ENCODE results near the gene TOMM40L.
A peak's percentile ranks its signal among the peaks of the same experiment; 100 is the strongest.

TOMM40L gene

DNA sequence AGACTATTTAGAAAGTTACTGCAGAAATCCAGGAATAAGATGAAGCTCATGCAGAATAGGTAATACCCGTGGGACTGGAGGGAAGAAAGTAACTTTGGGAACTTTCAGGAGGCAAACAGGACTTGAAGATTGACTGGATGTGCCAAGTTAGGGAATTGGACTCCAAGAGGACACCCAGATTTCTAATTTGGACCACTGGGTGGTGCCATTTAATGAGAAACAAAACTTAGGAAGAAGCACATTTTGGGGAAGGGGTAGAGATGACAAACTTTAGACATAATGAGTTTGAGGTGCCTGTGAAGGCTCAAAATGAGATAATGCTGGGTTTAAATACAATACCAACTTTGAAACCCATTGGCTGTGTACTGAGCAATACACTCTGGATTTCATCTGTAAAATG, 45.2 kb upstream of the TOMM40L start:
- peak; percentile 60 for DNase-seq
- H4K8ac ChIP-seq (ENCODE audit: low read depth, low read length), result no peak overlapping the region
- H3K18ac ChIP-seq (ENCODE audit: low read length), result no peak overlapping the region
- H2BK15ac ChIP-seq (replicated peaks; ENCODE audit: low read depth), result no peak overlapping the region
- H3K4me1 ChIP-seq (ENCODE audit: control insufficient read depth, low read depth, low read length), result peaks cover 8% of the 10 kb centered on the region
- H3K4me3 ChIP-seq (ENCODE audit: low read length), result no peak overlapping the region
- no peak overlapping the region for H2AK5ac ChIP-seq (ENCODE audit: low read length)
- H3K36me3 ChIP-seq (ENCODE audit: control insufficient read depth, insufficient read depth, low read length), result no peaks in the 10 kb centered on the region
- no CpG with 5 or more reads among the region's 1 CpG for WGBS (ENCODE audit: extremely low coverage, insufficient coverage, low lambda C conversion rate)
- no peak overlapping the region for H3K56ac ChIP-seq (ENCODE audit: low read length)
- no peak overlapping the region for H2BK5ac ChIP-seq (ENCODE audit: low read length)
- no peaks in the 10 kb centered on the region for H3K27me3 ChIP-seq (ENCODE audit: insufficient read depth, low read length, poor library complexity)
- no peak overlapping the region for H3K9ac ChIP-seq (ENCODE audit: low read length)
- no peak overlapping the region for H4K5ac ChIP-seq (ENCODE audit: low read length)
- H3K27ac ChIP-seq (ENCODE audit: low read depth, low read length), result no peak overlapping the region
- no peak overlapping the region for H3K4ac ChIP-seq (ENCODE audit: low read depth, low read length)
- peaks cover 4% of the 10 kb centered on the region for H3K79me2 ChIP-seq (ENCODE audit: control insufficient read depth, insufficient read depth, low read length)
- no peak overlapping the region for H3K23ac ChIP-seq (ENCODE audit: low read length)
- H2BK120ac ChIP-seq (ENCODE audit: low read depth, low read length), result no peak overlapping the region
- peaks cover 6% of the 10 kb centered on the region for H3K79me1 ChIP-seq (ENCODE audit: low read length)
- H3K4me2 ChIP-seq (ENCODE audit: low read length), result no peak overlapping the region

DNA sequence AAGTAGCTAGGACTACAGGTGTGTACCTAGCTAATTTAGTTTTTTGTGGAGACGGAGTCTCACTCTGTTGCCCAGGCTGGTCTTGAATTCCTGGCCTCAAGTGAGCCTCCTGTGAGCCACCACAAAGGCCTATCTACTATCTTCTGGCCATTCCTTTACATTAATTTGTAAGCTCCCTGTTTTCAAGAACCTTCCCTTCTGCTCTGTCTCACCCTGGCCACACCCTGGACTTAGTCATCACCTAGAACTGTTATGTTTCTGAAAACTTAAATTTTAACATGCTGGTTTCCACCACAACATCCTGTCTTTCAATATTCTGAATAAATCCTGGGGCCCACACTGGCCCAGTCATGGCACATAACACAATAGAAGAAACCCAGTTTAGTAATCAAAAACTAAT, 43.6 kb upstream of the TOMM40L start:
- no peaks in the 10 kb centered on the region for H3K79me1 ChIP-seq (ENCODE audit: low read length)
- no peak overlapping the region for H4K5ac ChIP-seq (ENCODE audit: low read length)
- no peaks in the 10 kb centered on the region for H3K27me3 ChIP-seq (ENCODE audit: insufficient read depth, low read length, poor library complexity)
- no peaks in the 10 kb centered on the region for H3K79me2 ChIP-seq (ENCODE audit: control insufficient read depth, insufficient read depth, low read length)
- no peak overlapping the region for H2BK5ac ChIP-seq (ENCODE audit: low read length)
- H3K23ac ChIP-seq (ENCODE audit: low read length), result no peak overlapping the region
- no peak overlapping the region for H3K27ac ChIP-seq (ENCODE audit: low read depth, low read length)
- H2BK15ac ChIP-seq (replicated peaks; ENCODE audit: low read depth), result no peak overlapping the region
- no CpG with 5 or more reads among the region's 1 CpG for WGBS (ENCODE audit: extremely low coverage, insufficient coverage, low lambda C conversion rate)
- DNase-seq, result no peak
- H2AK5ac ChIP-seq (ENCODE audit: low read length), result no peak overlapping the region
- peaks cover 4% of the 10 kb centered on the region for H3K4me1 ChIP-seq (ENCODE audit: control insufficient read depth, low read depth, low read length)
- H3K9ac ChIP-seq (ENCODE audit: low read length), result no peak overlapping the region
- H3K56ac ChIP-seq (ENCODE audit: low read length), result no peak overlapping the region
- H3K36me3 ChIP-seq (ENCODE audit: control insufficient read depth, insufficient read depth, low read length), result no peaks in the 10 kb centered on the region
- H3K18ac ChIP-seq (ENCODE audit: low read length), result no peak overlapping the region
- H3K4me3 ChIP-seq (ENCODE audit: low read length), result no peak overlapping the region
- H3K4me2 ChIP-seq (ENCODE audit: low read length), result no peak overlapping the region
- no peak overlapping the region for H4K8ac ChIP-seq (ENCODE audit: low read depth, low read length)
- no peak overlapping the region for H2BK120ac ChIP-seq (ENCODE audit: low read depth, low read length)
- H3K4ac ChIP-seq (ENCODE audit: low read depth, low read length), result no peak overlapping the region

DNA sequence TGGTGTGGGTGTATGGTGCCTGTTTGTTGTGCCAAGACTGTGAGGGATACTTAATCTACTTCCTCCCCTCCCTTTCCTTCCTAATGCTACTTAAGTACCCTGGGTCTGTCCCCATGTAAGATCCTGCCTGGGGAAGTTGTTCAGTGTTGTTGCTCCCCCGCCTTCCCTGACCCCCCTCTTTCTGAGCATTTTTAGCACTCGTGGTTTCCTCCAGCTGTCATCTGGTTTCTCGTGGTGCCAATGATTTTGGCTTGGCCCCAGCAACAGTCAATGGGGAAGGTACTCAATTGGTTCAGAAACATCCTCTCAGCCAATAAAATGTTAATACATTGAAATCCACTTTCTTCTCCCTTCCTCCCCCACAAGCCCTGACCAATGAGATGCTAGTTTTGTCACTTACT, 40.6 kb upstream of the TOMM40L start:
- Histone ChIP-seq H3K4ac (ENCODE audit: low read depth, low read length) (no peak overlapping the region), H3K27me3 (ENCODE audit: insufficient read depth, low read length, poor library complexity) (no peaks in the 10 kb centered on the region), H3K79me2 (ENCODE audit: control insufficient read depth, insufficient read depth, low read length) (no peaks in the 10 kb centered on the region), H2BK15ac (replicated peaks; ENCODE audit: low read depth) (no peak overlapping the region), H4K5ac (ENCODE audit: low read length) (peak overlapping the region; percentile 56), H3K4me3 (ENCODE audit: low read length) (no peak overlapping the region), H3K18ac (ENCODE audit: low read length) (no peak overlapping the region), H2AK5ac (ENCODE audit: low read length) (no peak overlapping the region), H3K79me1 (ENCODE audit: low read length) (no peaks in the 10 kb centered on the region), H3K56ac (ENCODE audit: low read length) (no peak overlapping the region), H3K9ac (ENCODE audit: low read length) (no peak overlapping the region), H3K27ac (ENCODE audit: low read depth, low read length) (no peak overlapping the region), H3K4me2 (ENCODE audit: low read length) (no peak overlapping the region), H3K23ac (ENCODE audit: low read length) (no peak overlapping the region), H3K4me1 (ENCODE audit: control insufficient read depth, low read depth, low read length) (no peaks in the 10 kb centered on the region), H2BK5ac (ENCODE audit: low read length) (no peak overlapping the region), H3K36me3 (ENCODE audit: control insufficient read depth, insufficient read depth, low read length) (no peaks in the 10 kb centered on the region), H4K8ac (ENCODE audit: low read depth, low read length) (no peak overlapping the region), H2BK120ac (ENCODE audit: low read depth, low read length) (no peak overlapping the region)
- no peak for DNase-seq
- WGBS (ENCODE audit: extremely low coverage, insufficient coverage, low lambda C conversion rate), result no CpG with 5 or more reads among the region's 3 CpGs

DNA sequence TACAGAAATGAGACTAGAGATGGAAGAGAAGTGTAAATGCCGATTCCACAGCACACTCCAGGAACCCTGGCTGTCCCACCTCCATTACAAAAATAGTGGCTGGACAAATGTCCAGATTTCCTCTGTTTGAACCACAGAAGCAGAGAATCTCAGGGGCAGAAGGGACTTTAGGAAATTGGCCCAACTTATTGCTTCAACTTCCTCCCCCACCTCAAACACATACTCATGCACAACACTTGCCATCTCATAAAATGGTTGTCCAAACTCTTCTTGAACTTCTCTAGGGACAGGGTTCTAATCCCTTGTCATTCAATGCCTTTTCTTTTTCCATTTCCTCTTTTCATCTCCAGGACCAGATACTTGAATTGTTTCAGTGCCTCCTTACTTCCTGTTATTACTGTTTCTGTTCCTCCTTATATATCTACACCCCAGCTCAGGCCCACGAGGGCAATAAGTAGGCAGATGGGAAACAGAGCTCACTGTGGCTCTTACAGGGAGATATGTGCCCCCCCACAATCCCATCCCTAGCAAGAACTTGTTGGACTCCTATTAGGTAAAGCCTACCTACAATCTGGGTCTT, 40.0 kb upstream of the TOMM40L start:
- Histone ChIP-seq H4K5ac (ENCODE audit: low read length) (no peak overlapping the region), H3K56ac (ENCODE audit: low read length) (no peak overlapping the region), H3K9ac (ENCODE audit: low read length) (no peak overlapping the region), H3K79me1 (ENCODE audit: low read length) (no peaks in the 10 kb centered on the region), H3K4me3 (ENCODE audit: low read length) (no peak overlapping the region), H2BK5ac (ENCODE audit: low read length) (no peak overlapping the region), H4K8ac (ENCODE audit: low read depth, low read length) (no peak overlapping the region), H3K36me3 (ENCODE audit: control insufficient read depth, insufficient read depth, low read length) (no peaks in the 10 kb centered on the region), H2BK15ac (replicated peaks; ENCODE audit: low read depth) (no peak overlapping the region), H3K27me3 (ENCODE audit: insufficient read depth, low read length, poor library complexity) (no peaks in the 10 kb centered on the region), H2BK120ac (ENCODE audit: low read depth, low read length) (no peak overlapping the region), H3K23ac (ENCODE audit: low read length) (no peak overlapping the region), H3K4me2 (ENCODE audit: low read length) (no peak overlapping the region), H3K4me1 (ENCODE audit: control insufficient read depth, low read depth, low read length) (no peaks in the 10 kb centered on the region), H3K27ac (ENCODE audit: low read depth, low read length) (no peak overlapping the region), H2AK5ac (ENCODE audit: low read length) (no peak overlapping the region), H3K18ac (ENCODE audit: low read length) (no peak overlapping the region), H3K79me2 (ENCODE audit: control insufficient read depth, insufficient read depth, low read length) (no peaks in the 10 kb centered on the region), H3K4ac (ENCODE audit: low read depth, low read length) (no peak overlapping the region)
- no CpG with 5 or more reads among the region's 2 CpGs for WGBS (ENCODE audit: extremely low coverage, insufficient coverage, low lambda C conversion rate)
- no peak for DNase-seq

DNA sequence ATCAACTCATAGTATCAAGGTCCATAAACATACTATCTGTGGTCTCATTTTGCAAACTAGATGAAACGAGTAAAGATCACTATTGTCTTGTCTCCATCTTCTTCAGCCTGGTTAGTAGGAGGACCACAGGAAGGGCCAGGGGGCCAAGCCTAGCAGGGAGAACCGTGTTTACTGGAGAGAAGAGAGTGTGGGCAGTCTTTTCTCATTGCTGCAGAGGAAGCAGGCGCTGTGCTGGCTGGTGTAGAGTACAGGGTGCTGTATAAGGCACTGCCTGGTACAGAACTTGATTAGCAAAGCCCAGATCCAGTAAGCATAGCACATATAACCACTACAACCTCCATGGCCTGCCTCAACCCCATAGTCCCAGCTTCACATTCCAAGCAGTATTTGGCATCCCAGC, 38.5 kb upstream of the TOMM40L start:
- no peak overlapping the region for H3K23ac ChIP-seq (ENCODE audit: low read length)
- H3K9ac ChIP-seq (ENCODE audit: low read length), result no peak overlapping the region
- no peak overlapping the region for H2BK120ac ChIP-seq (ENCODE audit: low read depth, low read length)
- no peaks in the 10 kb centered on the region for H3K4me1 ChIP-seq (ENCODE audit: control insufficient read depth, low read depth, low read length)
- H2BK15ac ChIP-seq (replicated peaks; ENCODE audit: low read depth), result no peak overlapping the region
- DNase-seq, result no peak
- no peak overlapping the region for H2AK5ac ChIP-seq (ENCODE audit: low read length)
- H3K79me1 ChIP-seq (ENCODE audit: low read length), result no peaks in the 10 kb centered on the region
- H3K79me2 ChIP-seq (ENCODE audit: control insufficient read depth, insufficient read depth, low read length), result no peaks in the 10 kb centered on the region
- no peak overlapping the region for H3K4ac ChIP-seq (ENCODE audit: low read depth, low read length)
- H3K27me3 ChIP-seq (ENCODE audit: insufficient read depth, low read length, poor library complexity), result no peaks in the 10 kb centered on the region
- no peak overlapping the region for H3K18ac ChIP-seq (ENCODE audit: low read length)
- no peak overlapping the region for H3K4me3 ChIP-seq (ENCODE audit: low read length)
- WGBS (ENCODE audit: extremely low coverage, insufficient coverage, low lambda C conversion rate), result no CpG with 5 or more reads among the region's 3 CpGs
- H4K8ac ChIP-seq (ENCODE audit: low read depth, low read length), result no peak overlapping the region
- no peak overlapping the region for H3K56ac ChIP-seq (ENCODE audit: low read length)
- H4K5ac ChIP-seq (ENCODE audit: low read length), result no peak overlapping the region
- no peaks in the 10 kb centered on the region for H3K36me3 ChIP-seq (ENCODE audit: control insufficient read depth, insufficient read depth, low read length)
- H3K4me2 ChIP-seq (ENCODE audit: low read length), result no peak overlapping the region
- no peak overlapping the region for H2BK5ac ChIP-seq (ENCODE audit: low read length)
- no peak overlapping the region for H3K27ac ChIP-seq (ENCODE audit: low read depth, low read length)

DNA sequence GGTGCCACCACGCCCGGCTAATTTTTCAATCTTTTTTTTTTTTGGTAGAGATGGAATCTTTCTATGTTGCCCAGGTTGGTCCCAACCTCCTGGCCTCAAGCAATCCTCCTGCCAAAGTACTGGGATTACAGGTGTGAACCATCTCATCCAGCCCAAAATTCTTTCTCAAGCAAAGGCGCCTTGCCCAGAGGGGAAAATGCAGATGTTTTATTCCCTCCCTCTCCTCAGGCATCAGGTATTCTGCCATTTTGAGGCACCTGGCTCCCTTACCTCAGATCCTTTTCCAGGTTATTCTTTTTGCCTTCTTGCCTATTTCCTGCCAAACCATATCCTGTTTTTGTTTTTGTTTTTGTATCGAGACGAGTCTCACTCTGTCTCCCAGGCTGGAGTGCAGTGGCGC, 37.5 kb upstream of the TOMM40L start:
- DNase-seq, result no peak
- no peaks in the 10 kb centered on the region for H3K4me1 ChIP-seq (ENCODE audit: control insufficient read depth, low read depth, low read length)

More for the DNA sequence above, 37.5 kb upstream of the TOMM40L start:
- Histone ChIP-seq H2AK5ac (ENCODE audit: low read length) (no peak overlapping the region), H2BK120ac (ENCODE audit: low read depth, low read length) (no peak overlapping the region), H3K36me3 (ENCODE audit: control insufficient read depth, insufficient read depth, low read length) (no peaks in the 10 kb centered on the region), H3K79me2 (ENCODE audit: control insufficient read depth, insufficient read depth, low read length) (no peaks in the 10 kb centered on the region), H3K9ac (ENCODE audit: low read length) (no peak overlapping the region), H2BK5ac (ENCODE audit: low read length) (no peak overlapping the region), H4K8ac (ENCODE audit: low read depth, low read length) (no peak overlapping the region), H3K4me2 (ENCODE audit: low read length) (no peak overlapping the region), H4K5ac (ENCODE audit: low read length) (no peak overlapping the region), H3K56ac (ENCODE audit: low read length) (no peak overlapping the region), H3K18ac (ENCODE audit: low read length) (no peak overlapping the region), H3K4me3 (ENCODE audit: low read length) (no peak overlapping the region), H3K23ac (ENCODE audit: low read length) (no peak overlapping the region), H3K79me1 (ENCODE audit: low read length) (no peaks in the 10 kb centered on the region), H3K4ac (ENCODE audit: low read depth, low read length) (no peak overlapping the region), H2BK15ac (replicated peaks; ENCODE audit: low read depth) (no peak overlapping the region), H3K27me3 (ENCODE audit: insufficient read depth, low read length, poor library complexity) (no peaks in the 10 kb centered on the region), H3K27ac (ENCODE audit: low read depth, low read length) (no peak overlapping the region)
- no CpG with 5 or more reads among the region's 6 CpGs for WGBS (ENCODE audit: extremely low coverage, insufficient coverage, low lambda C conversion rate)

Data from mesendoderm (in vitro differentiated cells).